Pancreas (tissue), 10 donors: ENCODE data around the gene RNF212B. TPM values are rescaled to one million over a fixed set of nuclear protein-coding genes. Genes with fewer than 3 reads are reported as not detected.
A peak's percentile ranks its signal among the peaks of the same experiment; 100 is the strongest.

Experiments used
- ATAC-seq, 4 donors: fragments of 200-7000 bp; cut with Tn5 transposase; one replicate each; pipeline versions ENCODE4 v1.8.0 to v1.9.1; 2020; ENCODE audit warnings: mild to moderate bottlenecking in 4 of 4, moderate library complexity in 4 of 4
- DNase-seq, 6 donors: peaks; one replicate each; pipeline ENCODE4 v3.0.0-alpha.2; 2020
- FAIRE-seq: peaks from 2 replicates; lab custom pipeline; 2012; peaks lifted over from hg19 to GRCh38; lab: Jason Lieb, UNC
- H3K27ac ChIP-seq, 4 donors: fragments of 200-600 bp; sonication (generic); 1 replicate in 3 of 4; 2 replicates in 1 of 4; pipeline versions ENCODE4 v1.5.0 to v1.8.0; 2020
- H3K27me3 ChIP-seq, 4 donors: fragments of 200-600 bp; one replicate each; pipeline ENCODE4 v1.8.0; 2021
- H3K36me3 ChIP-seq, 3 donors: fragments of 200-600 bp; sonication (generic) in 1 of 3; one replicate each; pipeline versions ENCODE4 v1.5.0 to v1.8.0; 2020 to 2021
- H3K4me1 ChIP-seq, 3 donors: fragments of 200-600 bp; one replicate each; pipeline ENCODE4 v1.8.0; 2021
- H3K4me3 ChIP-seq, 4 donors: fragments of 200-600 bp; sonication (generic) in 2 of 4; one replicate each; pipeline versions ENCODE4 v1.5.0 to v1.8.0; 2020 to 2021
- H3K9me3 ChIP-seq, 4 donors: fragments of 200-600 bp; one replicate each; pipeline ENCODE4 v1.8.0; 2021
- CTCF ChIP-seq, 4 donors: fragments of 200-600 bp; sonication (generic) in 3 of 4; IDR thresholded peaks; one replicate each; pipeline versions ENCODE4 v1.5.0 to v1.8.0; 2021; ENCODE audit warnings: antibody characterized with exemption in 4 of 4
- WGBS, 2 donors: extraction: QIAGEN DNeasy Blood & Tissue Kit; methylation state at CpG; one replicate each; pipeline ENCODE4 v1.1.7; 2013; 5-methylcytosine and 5-hydroxymethylcytosine counted together
- intact Hi-C, 3 donors: fragments of 100-400 bp; cut with DNase I; formaldehyde crosslinking; loops; one replicate each; pipeline versions ENCODE4 v1.11.1 to v1.14.2; 2022
- polyA plus RNA-seq, 2 donors: library from polyadenylated mRNA; stranded (reverse); fragments of 200-250 nt; gene quantifications; one replicate each; pipeline ENCODE4 v1.2.3, GENCODE V29; 2013
- total RNA-seq, 6 donors: library from RNA; stranded (reverse); fragmentation: NEBNext Ultra II Directional in 4 of 6; extraction: Animal tissue kit (Norgen Biotek cat#: 25700) in 4 of 6; gene quantifications; one replicate each; pipeline versions ENCODE4 v1.2.1 to v1.2.4, GENCODE V29; 2021 to 2023
- donor health status: healthy with polysubstance abuse.
- donor health status: DM: no; HTN: no; CAD: no; lungs with moderate emphysema.
- donor health status: DM: no; HTN: no; CAD: no.
- donor health status: control.
- donor health status: control.
- donor health status: Bipolar disorder and iron deficiency.
- donor health status: DM: yes; HTN: yes; CAD: no.
- donor health status: DM: no; HTN: no; CAD: no.
- donor health status: DM: no; HTN: no; CAD: no.
- donor health status: DM: yes; HTN: yes; CAD: no.

RNF212B gene
- total and polyA plus RNA-seq, 8 donors: 0.12 to 0.29 TPM; not detected in 6

GRCh38 chr14:23297096-23297495, 59.4 kb downstream of the RNF212B start:
- Histone ChIP-seq H3K9me3 (no peaks in the 10 kb centered on the region), H3K27ac (no peak overlapping the region), H3K36me3 (no peaks in the 10 kb centered on the region), H3K4me1 (peaks cover 0 to 10% (median 0%) of the 10 kb centered on the region in 3 donors), H3K4me3 (no peak overlapping the region), H3K27me3 (no peaks in the 10 kb centered on the region)
- ATAC-seq (no peak), DNase-seq (no peak), FAIRE-seq (no peak)
- WGBS, 2 donors: 80 to 85% methylated on average over 7 of the region's 7 CpGs
- intact Hi-C loops: no loop called here
- no peak for TF ChIP-seq CTCF (IDR thresholded peaks at IDR 0.05)

- WGBS, 2 donors: 76 to 85% methylated on average over 7 of the region's 7 CpGs
- H3K27ac ChIP-seq: no peak overlapping the region
- no peak overlapping the region for H3K4me3 ChIP-seq
- no peaks in the 10 kb centered on the region for H3K9me3 ChIP-seq
- H3K27me3 ChIP-seq: no peaks in the 10 kb centered on the region
- no peaks in the 10 kb centered on the region for H3K36me3 ChIP-seq
- H3K4me1 ChIP-seq: peaks cover 0 to 10% (median 0%) of the 10 kb centered on the region in 3 donors
- intact Hi-C loops: no loop called here
- DNase-seq (no peak), ATAC-seq (no peak), FAIRE-seq (no peak)
- no peak for TF ChIP-seq CTCF (IDR thresholded peaks at IDR 0.05)
These were observed 60.0 kb downstream of the RNF212B start for GRCh38 chr14:23297611-23298277.

GRCh38 chr14:23299211-23299957, 61.6 kb downstream of the RNF212B start:
- H3K4me3 ChIP-seq: no peak overlapping the region

GRCh38 chr14:23299986-23300686, 62.4 kb downstream of the RNF212B start:
- DNase-seq (peak in 1 of 6 donors; percentile 30), ATAC-seq (no peak), FAIRE-seq (no peak)
- no peaks in the 10 kb centered on the region for H3K36me3 ChIP-seq
- peak overlapping the region; percentile 29 to 82 (median 66) for H3K4me3 ChIP-seq
- TF ChIP-seq CTCF (IDR thresholded peaks at IDR 0.05): no peak
- intact Hi-C loops: no loop called here
- 69 to 74% methylated on average over 10 of the region's 10 CpGs for WGBS, 2 donors
- no peaks in the 10 kb centered on the region for H3K9me3 ChIP-seq
- no peaks in the 10 kb centered on the region for H3K27me3 ChIP-seq
- peak overlapping the region; percentile 63 to 97 (median 94) for H3K27ac ChIP-seq
- peaks cover 0 to 10% (median 0%) of the 10 kb centered on the region in 3 donors for H3K4me1 ChIP-seq

More at GRCh38 chr14:23299211-23299957, 61.6 kb downstream of the RNF212B start:
- no peak for TF ChIP-seq CTCF (IDR thresholded peaks at IDR 0.05)
- Histone ChIP-seq H3K9me3 (no peaks in the 10 kb centered on the region), H3K27ac (no peak overlapping the region), H3K4me1 (peaks cover 0 to 10% (median 0%) of the 10 kb centered on the region in 3 donors), H3K27me3 (no peaks in the 10 kb centered on the region), H3K36me3 (no peaks in the 10 kb centered on the region)
- DNase-seq: no peak
- intact Hi-C loops: no loop called here
- FAIRE-seq: no peak
- WGBS, 2 donors: 73 to 77% methylated on average over 2 of the region's 2 CpGs
- ATAC-seq: no peak
